ENCODE data around the gene FCHSD2. TPM values are rescaled to one million over a fixed set of nuclear protein-coding genes. Genes with fewer than 3 reads are reported as not detected.

Gene FCHSD2
- total RNA-seq, 4 donors from 2014 or later: 17.0 to 40.0 (median 27.0) TPM

GRCh38 chr11:72842653-72843330 is 299.3 kb downstream of the FCHSD2 start:
- H3K27me3 ChIP-seq: no peaks in the 10 kb centered on the region
- H3K4me3 ChIP-seq: no peak overlapping the region
- TF ChIP-seq POLR2AphosphoS5 (IDR thresholded peaks at IDR 0.05): no peak
- TF ChIP-seq CTCF (IDR thresholded peaks at IDR 0.05): no peak
- TF ChIP-seq POLR2A (IDR thresholded peaks at IDR 0.05): no peak
- no peak for TF ChIP-seq EP300 (IDR thresholded peaks at IDR 0.05)
- H3K4me1 ChIP-seq: no peaks in the 10 kb centered on the region
- no peak overlapping the region for H3K27ac ChIP-seq
- no peaks in the 10 kb centered on the region for H3K9me3 ChIP-seq
- WGBS, 2 donors (ENCODE audit: low coverage in 1 of 2): 75 to 91% methylated on average over 8 to 10 of the region's 14 CpGs
- H3K36me3 ChIP-seq: peaks cover 0 to 70% of the 10 kb centered on the region in 2 donors
- ATAC-seq: no peak

GRCh38 chr11:72842126-72842525 is 300.0 kb downstream of the FCHSD2 start:
- no peak overlapping the region for H3K4me3 ChIP-seq
- TF ChIP-seq POLR2A (IDR thresholded peaks at IDR 0.05) (no peak), CTCF (IDR thresholded peaks at IDR 0.05) (no peak), EP300 (IDR thresholded peaks at IDR 0.05) (no peak), POLR2AphosphoS5 (IDR thresholded peaks at IDR 0.05) (no peak)
- no peaks in the 10 kb centered on the region for H3K4me1 ChIP-seq
- no peak overlapping the region for H3K27ac ChIP-seq
- H3K27me3 ChIP-seq: no peaks in the 10 kb centered on the region
- peaks cover 0 to 77% of the 10 kb centered on the region in 2 donors for H3K36me3 ChIP-seq
- H3K9me3 ChIP-seq: no peaks in the 10 kb centered on the region
- ATAC-seq: no peak
- WGBS, 2 donors (ENCODE audit: low coverage in 1 of 2): 95% methylated on average over 5 of the region's 5 CpGs; no CpG with 5 or more reads in 1 of the 2 donors

GRCh38 chr11:72841397-72841796 is 300.7 kb downstream of the FCHSD2 start:
- no peaks in the 10 kb centered on the region for H3K27me3 ChIP-seq
- H3K36me3 ChIP-seq: peaks cover 0 to 78% of the 10 kb centered on the region in 2 donors
- no peak for TF ChIP-seq POLR2A (IDR thresholded peaks at IDR 0.05)
- TF ChIP-seq EP300 (IDR thresholded peaks at IDR 0.05): no peak
- TF ChIP-seq POLR2AphosphoS5 (IDR thresholded peaks at IDR 0.05): no peak
- TF ChIP-seq CTCF (IDR thresholded peaks at IDR 0.05): no peak
- ATAC-seq: no peak
- peaks cover 0 to 4% (median 0%) of the 10 kb centered on the region in 3 donors for H3K4me1 ChIP-seq
- no peak overlapping the region for H3K27ac ChIP-seq
- WGBS, 2 donors (ENCODE audit: low coverage in 1 of 2): 100% methylated on average over 1 to 6 of the region's 7 CpGs
- no peaks in the 10 kb centered on the region for H3K9me3 ChIP-seq
- H3K4me3 ChIP-seq: no peak overlapping the region

- Histone ChIP-seq H3K4me3 (no peak overlapping the region), H3K27ac (no peak overlapping the region), H3K36me3 (peaks cover 0 to 82% of the 10 kb centered on the region in 2 donors), H3K9me3 (no peaks in the 10 kb centered on the region), H3K4me1 (peaks cover 0 to 11% (median 0%) of the 10 kb centered on the region in 3 donors), H3K27me3 (no peaks in the 10 kb centered on the region)
- 92 to 100% methylated on average over 1 to 2 of the region's 4 CpGs for WGBS, 2 donors (ENCODE audit: low coverage in 1 of 2)
- ATAC-seq: no peak
- TF ChIP-seq EP300 (IDR thresholded peaks at IDR 0.05) (no peak), POLR2A (IDR thresholded peaks at IDR 0.05) (no peak), CTCF (IDR thresholded peaks at IDR 0.05) (no peak), POLR2AphosphoS5 (IDR thresholded peaks at IDR 0.05) (no peak)
Measured at GRCh38 chr11:72840780-72841179, 301.3 kb downstream of the FCHSD2 start.

- 92 to 93% methylated on average over 4 of the region's 4 CpGs for WGBS, 2 donors (ENCODE audit: low coverage in 1 of 2)
- Histone ChIP-seq H3K27me3 (no peaks in the 10 kb centered on the region), H3K4me1 (peaks cover 0 to 30% (median 14%) of the 10 kb centered on the region in 3 donors), H3K9me3 (no peaks in the 10 kb centered on the region), H3K36me3 (peaks cover 0 to 72% of the 10 kb centered on the region in 2 donors), H3K4me3 (no peak overlapping the region), H3K27ac (no peak overlapping the region)
- TF ChIP-seq POLR2A (IDR thresholded peaks at IDR 0.05): no peak
- TF ChIP-seq POLR2AphosphoS5 (IDR thresholded peaks at IDR 0.05): no peak
- TF ChIP-seq CTCF (IDR thresholded peaks at IDR 0.05): no peak
- TF ChIP-seq EP300 (IDR thresholded peaks at IDR 0.05): no peak
- ATAC-seq: no peak
Measured at GRCh38 chr11:72838691-72839305, 303.3 kb downstream of the FCHSD2 start.

Data from gastroesophageal sphincter (tissue), 4 donors.